SK-N-MC (cell line): ENCODE measurements around the gene OPN4.

Experiments used
- EZH2 ChIP-seq: fragments of 200-600 bp; sonication (generic); IDR thresholded peaks from one replicate; pipeline ENCODE4 v1.6.1; 2017; ENCODE audit warnings: antibody characterized with exemption
- POLR2AphosphoS5 ChIP-seq: IDR thresholded peaks from 2 replicates; pipeline ENCODE4 v1.6.1; 2012; ENCODE audit warnings: mild to moderate bottlenecking, low read depth, low read length, borderline replicate concordance

GRCh38 chr10:86673827-86674581 is 19.7 kb downstream of the OPN4 start:
- TF ChIP-seq POLR2AphosphoS5 (no peak), EZH2 (no peak)
